AG08395 (cell line): Measurements from ENCODE around the gene RAET1E.
"Not testable (repeated sequence)": the region's sequence is repeated elsewhere in the genome, so short reads cannot be mapped to it uniquely, and the experiment has no call there.

Source experiments
- DNase-seq: peaks from one replicate; pipeline ENCODE4 v3.0.0; 2012; ENCODE audit warnings: mixed read lengths, low spot score

RAET1E gene

GRCh38 chr6:149897855-149898744, at the start of gene RAET1E:
RAET1E (minus strand) TSS chr6:149898113; CDS start chr6:149890901, 7,212 bp downstream.
- DNase-seq = no peak

GRCh38 chr6:149947533-149947932, 49.6 kb upstream of the RAET1E start:
- not testable (repeated sequence) for DNase-seq

GRCh38 chr6:149946631-149947030, 48.7 kb upstream of the RAET1E start:
- not testable (repeated sequence) for DNase-seq

GRCh38 chr6:149945276-149945675, 47.4 kb upstream of the RAET1E start:
- DNase-seq = not testable (repeated sequence)

- DNase-seq = not testable (repeated sequence)
These were observed 45.4 kb upstream of the RAET1E start for GRCh38 chr6:149943321-149943720.

- DNase-seq = no peak
These were observed 44.5 kb upstream of the RAET1E start for GRCh38 chr6:149942461-149942829.

- peak; percentile 98 for DNase-seq
These were observed 43.9 kb upstream of the RAET1E start, which contains the start of gene ULBP2 for GRCh38 chr6:149941583-149942460. ULBP2 (plus strand) TSS chr6:149942014; CDS start chr6:149942073, 59 bp downstream.

- DNase-seq = no peak
These were observed 42.7 kb upstream of the RAET1E start for GRCh38 chr6:149940672-149940982.

GRCh38 chr6:149939909-149940671, 42.2 kb upstream of the RAET1E start:
- no peak for DNase-seq

GRCh38 chr6:149939356-149939648, 41.4 kb upstream of the RAET1E start:
- DNase-seq = no peak

- no peak for DNase-seq
These were observed 40.9 kb upstream of the RAET1E start for GRCh38 chr6:149938571-149939355.

- not testable (repeated sequence) for DNase-seq
These were observed 40.2 kb upstream of the RAET1E start for GRCh38 chr6:149938013-149938570.

- no peak for DNase-seq
These were observed 38.8 kb upstream of the RAET1E start for GRCh38 chr6:149936743-149937142.

- DNase-seq = no peak
These were observed 37.8 kb upstream of the RAET1E start for GRCh38 chr6:149935668-149936067.

GRCh38 chr6:149935246-149935645, 37.3 kb upstream of the RAET1E start:
- no peak for DNase-seq

GRCh38 chr6:149934249-149935156, 36.6 kb upstream of the RAET1E start:
- DNase-seq = peak; percentile 52

- no peak for DNase-seq
These were observed 35.5 kb upstream of the RAET1E start for GRCh38 chr6:149933461-149933860.

GRCh38 chr6:149933036-149933435, 35.1 kb upstream of the RAET1E start:
- no peak for DNase-seq

- DNase-seq = no peak
These were observed 33.6 kb upstream of the RAET1E start for GRCh38 chr6:149931501-149931900.

GRCh38 chr6:149929422-149929821, 31.5 kb upstream of the RAET1E start:
- no peak for DNase-seq
